Activated B cell treated with CpG ODN at 0.5 μM for 24 hours (primary cell): ENCODE results near the gene PDGFRB. TPM values are rescaled to one million over a fixed set of nuclear protein-coding genes. Genes with fewer than 3 reads are reported as not detected.

ENCODE experiments used
- ATAC-seq: fragments of 200-7000 bp; cut with Tn5 transposase; one replicate; pipeline ENCODE4 v1.10.0; 2021; ENCODE audit warnings: low read depth, mild to moderate bottlenecking, moderate library complexity
- CTCF ChIA-PET: fragments of 350-600 bp; sonication (Branson Sonifier 250); formaldehyde crosslinking; loops from one replicate; lab custom pipeline; 2021; ENCODE audit warnings: antibody characterized with exemption; lab: Charles Lee
- POLR2A ChIA-PET: fragments of 350-600 bp; sonication (Branson Sonifier 250); formaldehyde crosslinking; loops from one replicate; lab custom pipeline; 2021; ENCODE audit warnings: antibody characterized with exemption; lab: Charles Lee
- DNase-seq: peaks from one replicate; pipeline ENCODE4 v3.0.0; 2022
- H3K27ac Mint-ChIP-seq: one replicate; pipeline ENCODE4 v1.8.0; 2020; ENCODE audit warnings: mixed read lengths
- H3K27me3 Mint-ChIP-seq: one replicate; pipeline ENCODE4 v1.8.0; 2021; ENCODE audit warnings: mixed read lengths
- H3K36me3 Mint-ChIP-seq: one replicate; pipeline ENCODE4 v1.8.0; 2021; ENCODE audit warnings: low read depth, mixed read lengths
- H3K4me1 Mint-ChIP-seq: one replicate; pipeline ENCODE4 v1.8.0; 2021; ENCODE audit warnings: mixed read lengths
- H3K4me3 Mint-ChIP-seq: one replicate; pipeline ENCODE4 v1.8.0; 2020; ENCODE audit warnings: mild to moderate bottlenecking, mixed read lengths
- H3K9me3 Mint-ChIP-seq: one replicate; pipeline ENCODE4 v1.8.0; 2020; ENCODE audit warnings: mixed read lengths
- CTCF ChIP-seq: fragments of 200-600 bp; IDR thresholded peaks from one replicate; pipeline ENCODE4 v1.8.0; 2022; ENCODE audit warnings: antibody characterized with exemption, mild to moderate bottlenecking
- intact Hi-C: fragments of 100-400 bp; cut with micrococcal nuclease; formaldehyde crosslinking; loops from one replicate; pipeline ENCODE4 v1.15.1; 2024
- total RNA-seq: library from RNA; stranded (reverse); gene quantifications from 2 replicates; pipeline ENCODE4 v1.2.3, GENCODE V29; 2022

PDGFRB gene
- total RNA-seq, 1 donor from 2014 or later: 1.8 TPM

- intact Hi-C loops: no loop called here
- Mint-ChIP-seq H3K36me3 (no peaks in the 10 kb centered on the region), H3K4me1 (peaks cover 32% of the 10 kb centered on the region), H3K9me3 (no peaks in the 10 kb centered on the region), H3K27me3 (peaks cover 6% of the 10 kb centered on the region), H3K4me3 (peak overlapping the region; percentile 44), H3K27ac (peak overlapping the region; percentile 53)
- ChIA-PET POLR2A (no interaction called here), CTCF (no interaction called here)
- ATAC-seq (peak; percentile 20), DNase-seq (no peak)
- TF ChIP-seq CTCF: no peak
Measured at GRCh38 chr5:150082374-150082773, 73.3 kb downstream of the PDGFRB start.

- Mint-ChIP-seq H3K27me3 (peaks cover 6% of the 10 kb centered on the region), H3K4me3 (peak overlapping the region; percentile 44), H3K27ac (no peak overlapping the region), H3K36me3 (no peaks in the 10 kb centered on the region), H3K9me3 (no peaks in the 10 kb centered on the region), H3K4me1 (peaks cover 32% of the 10 kb centered on the region)
- ChIA-PET CTCF (no interaction called here), POLR2A (interaction anchor here (1.4 kb wide), 1 partner anchor 16 kb away, joined by 3 read pairs; no protein-coding TSS in a partner anchor)
- DNase-seq (peak; percentile 39), ATAC-seq (peak; percentile 93)
- intact Hi-C loops: no loop called here
- no peak for TF ChIP-seq CTCF
Measured at GRCh38 chr5:150081541-150082283, 73.9 kb downstream of the PDGFRB start.

GRCh38 chr5:150080696-150081435 is 74.8 kb downstream of the PDGFRB start:
- H3K36me3 Mint-ChIP-seq: no peaks in the 10 kb centered on the region
- intact Hi-C loops: no loop called here
- ATAC-seq (no peak), DNase-seq (no peak)
- H3K4me3 Mint-ChIP-seq: no peak overlapping the region
- ChIA-PET CTCF (no interaction called here), POLR2A (interaction anchor here (0.6 to 1.4 kb wide), 2 partner anchors 15 to 527 kb away, joined by 3 read pairs; no protein-coding TSS in a partner anchor)
- TF ChIP-seq CTCF: no peak
- H3K4me1 Mint-ChIP-seq: peaks cover 32% of the 10 kb centered on the region
- H3K27me3 Mint-ChIP-seq: peaks cover 4% of the 10 kb centered on the region
- H3K27ac Mint-ChIP-seq: no peak overlapping the region
- H3K9me3 Mint-ChIP-seq: no peaks in the 10 kb centered on the region

- POLR2A ChIA-PET: no interaction called here
- Mint-ChIP-seq H3K36me3 (no peaks in the 10 kb centered on the region), H3K4me1 (peaks cover 32% of the 10 kb centered on the region), H3K4me3 (no peak overlapping the region), H3K9me3 (no peaks in the 10 kb centered on the region), H3K27ac (no peak overlapping the region), H3K27me3 (no peaks in the 10 kb centered on the region)
- intact Hi-C loops: no loop called here
- CTCF ChIA-PET: no interaction called here
- DNase-seq (no peak), ATAC-seq (no peak)
- TF ChIP-seq CTCF: no peak
Measured at GRCh38 chr5:150079909-150080461, 75.7 kb downstream of the PDGFRB start.
